ENCODE data around the gene ACAA1. TPM values are rescaled to one million over a fixed set of nuclear protein-coding genes. Genes with fewer than 3 reads are reported as not detected.

The ACAA1 gene
- polyA plus RNA-seq, 1 of the 3 experiments (the other 2 are of a cell fraction): 86.4 TPM

- TF ChIP-seq, protein P1, sequence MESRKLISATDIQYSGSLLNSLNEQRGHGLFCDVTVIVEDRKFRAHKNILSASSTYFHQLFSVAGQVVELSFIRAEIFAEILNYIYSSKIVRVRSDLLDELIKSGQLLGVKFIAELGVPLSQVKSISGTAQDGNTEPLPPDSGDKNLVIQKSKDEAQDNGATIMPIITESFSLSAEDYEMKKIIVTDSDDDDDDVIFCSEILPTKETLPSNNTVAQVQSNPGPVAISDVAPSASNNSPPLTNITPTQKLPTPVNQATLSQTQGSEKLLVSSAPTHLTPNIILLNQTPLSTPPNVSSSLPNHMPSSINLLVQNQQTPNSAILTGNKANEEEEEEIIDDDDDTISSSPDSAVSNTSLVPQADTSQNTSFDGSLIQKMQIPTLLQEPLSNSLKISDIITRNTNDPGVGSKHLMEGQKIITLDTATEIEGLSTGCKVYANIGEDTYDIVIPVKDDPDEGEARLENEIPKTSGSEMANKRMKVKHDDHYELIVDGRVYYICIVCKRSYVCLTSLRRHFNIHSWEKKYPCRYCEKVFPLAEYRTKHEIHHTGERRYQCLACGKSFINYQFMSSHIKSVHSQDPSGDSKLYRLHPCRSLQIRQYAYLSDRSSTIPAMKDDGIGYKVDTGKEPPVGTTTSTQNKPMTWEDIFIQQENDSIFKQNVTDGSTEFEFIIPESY (IDR thresholded peaks at IDR 0.05; ENCODE audit: borderline replicate concordance, low read depth): no peak
- no peak for TF ChIP-seq GABPA (IDR thresholded peaks at IDR 0.05; ENCODE audit: low read depth)
These were observed 31.5 kb upstream of the ACAA1 start (continued) for GRCh38 chr3:38168151-38169026.

DNA sequence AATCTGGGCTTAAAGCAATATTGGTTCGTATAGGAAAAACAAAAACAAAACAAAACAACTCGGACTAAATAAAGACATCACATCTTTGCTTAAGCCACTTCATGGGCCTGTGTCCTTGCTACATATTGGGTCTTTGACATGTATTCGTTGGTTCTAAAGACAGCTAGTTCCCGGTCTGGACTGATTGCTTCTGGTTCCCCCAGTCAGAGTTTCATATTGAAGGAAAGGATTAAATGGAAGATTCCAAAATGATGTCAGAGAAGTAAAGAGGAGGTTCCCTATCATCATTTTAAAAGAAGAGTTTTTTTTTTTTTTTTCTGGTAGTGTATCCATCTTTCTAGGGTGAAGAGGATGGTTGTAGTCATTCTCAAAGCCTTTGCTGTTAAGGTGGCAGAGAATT is 30.7 kb upstream of the ACAA1 start:
- no peak for DNase-seq
- H3F3A ChIP-seq (replicated peaks; ENCODE audit: insufficient read depth): peaks cover 42% of the 10 kb centered on the region
- H3K4me3 ChIP-seq (ENCODE audit: low read depth in 2 of 2, low read length in 1 of 2): peak overlapping the region in 1 of 2 experiments; percentile 89; a peak in 2 of 4 replicates
- WGBS (ENCODE audit: low lambda C conversion rate): 94% methylated on average over 4 of the region's 4 CpGs
- peaks cover 25% of the 10 kb centered on the region for H4K20me1 ChIP-seq (ENCODE audit: insufficient read depth)
- H3K79me2 ChIP-seq (ENCODE audit: insufficient read depth): peaks cover 72% of the 10 kb centered on the region
- no peak for TF ChIP-seq FOSL2 (IDR thresholded peaks at IDR 0.05; ENCODE audit: borderline replicate concordance, low read depth)
- no peak for TF ChIP-seq GATA2 (CRISPR knock-in tag; IDR thresholded peaks at IDR 0.05)
- no peak for TF ChIP-seq RXRA (IDR thresholded peaks at IDR 0.05; ENCODE audit: borderline replicate concordance, low read depth)
- TF ChIP-seq GABPA (IDR thresholded peaks at IDR 0.05; ENCODE audit: low read depth): no peak
- no peak for TF ChIP-seq RAD21 (IDR thresholded peaks at IDR 0.05; ENCODE audit: low read length)
- TF ChIP-seq SMC3 (IDR thresholded peaks at IDR 0.05; ENCODE audit: low read depth, low read length): no peak
- no peak for TF ChIP-seq NRF1 (IDR thresholded peaks at IDR 0.05; ENCODE audit: low read depth, low read length)
- TF ChIP-seq, protein P2, sequence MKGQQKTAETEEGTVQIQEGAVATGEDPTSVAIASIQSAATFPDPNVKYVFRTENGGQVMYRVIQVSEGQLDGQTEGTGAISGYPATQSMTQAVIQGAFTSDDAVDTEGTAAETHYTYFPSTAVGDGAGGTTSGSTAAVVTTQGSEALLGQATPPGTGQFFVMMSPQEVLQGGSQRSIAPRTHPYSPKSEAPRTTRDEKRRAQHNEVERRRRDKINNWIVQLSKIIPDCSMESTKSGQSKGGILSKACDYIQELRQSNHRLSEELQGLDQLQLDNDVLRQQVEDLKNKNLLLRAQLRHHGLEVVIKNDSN (IDR thresholded peaks at IDR 0.05; ENCODE audit: borderline replicate concordance, low read depth): no peak
- no peaks in the 10 kb centered on the region for H3K27me3 ChIP-seq (ENCODE audit: insufficient read depth)
- peak overlapping the region; percentile 67; the same call in 1 of the 2 replicates for H3K9ac ChIP-seq
- ChIA-PET CTCF (no interaction called here), POLR2A (interaction anchor here (1.1 kb wide), 1 partner anchor 31 kb away, joined by 4 read pairs; the partner anchor contains the start of gene ACAA1)
- peak overlapping the region; percentile 86 for H3K4me2 ChIP-seq
- H3K4me1 ChIP-seq (ENCODE audit: control insufficient read depth in 1 of 2, insufficient read depth in 2 of 2, low read depth in 1 of 2, low read length in 1 of 2): peaks cover 4 to 13% of the 10 kb centered on the region in 2 experiments; a peak in 3 of 4 replicates
- H3K27ac ChIP-seq (ENCODE audit: low read depth in 2 of 2, low read length in 1 of 2): peak overlapping the region in 1 of 2 experiments; percentile 97; a peak in 2 of 4 replicates
- H3K9me3 ChIP-seq: no peaks in the 10 kb centered on the region
- H3K9me2 ChIP-seq: no peaks in the 10 kb centered on the region
- H3K36me3 ChIP-seq (replicated peaks in 1 of 2; ENCODE audit: control insufficient read depth in 1 of 2, insufficient read depth in 2 of 2, low read length in 1 of 2): no peaks in the 10 kb centered on the region
- no peak overlapping the region for H2AFZ ChIP-seq (ENCODE audit: low read depth)
